ENCODE results near the gene AGFG2. TPM values are rescaled to one million over a fixed set of nuclear protein-coding genes. Genes with fewer than 3 reads are reported as not detected.
A peak's percentile ranks its signal among the peaks of the same experiment; 100 is the strongest.

Gene AGFG2
- total RNA-seq, 1 donor from 2014 or later: 6.2 TPM

- H3K4me2 ChIP-seq (ENCODE audit: low read length): peak overlapping the region; percentile 97
- Mint-ChIP-seq H3K9me3 (ENCODE audit: unreplicated experiment) (no peaks in the 10 kb centered on the region), H3K27ac (ENCODE audit: unreplicated experiment) (peak overlapping the region; percentile 34), H3K36me3 (ENCODE audit: low read depth, unreplicated experiment) (peaks cover 6% of the 10 kb centered on the region), H3K4me1 (ENCODE audit: low read depth, unreplicated experiment) (peaks cover 4% of the 10 kb centered on the region), H3K27me3 (ENCODE audit: low read depth, unreplicated experiment) (peaks cover 9% of the 10 kb centered on the region), H3K4me3 (ENCODE audit: unreplicated experiment) (peak overlapping the region; percentile 86)
- DNase-seq (ENCODE audit: low read depth) (no peak), FAIRE-seq (no peak)
- peak overlapping the region; percentile 81 for H3K9ac ChIP-seq (ENCODE audit: low read length)
- peaks cover 36% of the 10 kb centered on the region for H3K4me1 ChIP-seq (ENCODE audit: insufficient read depth, low read length)
- H3K36me3 ChIP-seq (ENCODE audit: insufficient read depth, low read length): peaks cover 4% of the 10 kb centered on the region
- H3K9me3 ChIP-seq (ENCODE audit: insufficient read depth, low read depth, low read length): no peaks in the 10 kb centered on the region
- H3K79me2 ChIP-seq (ENCODE audit: insufficient read depth, low read length): peaks cover 6% of the 10 kb centered on the region
- H3K4me3 ChIP-seq (ENCODE audit: insufficient read depth, low read depth, low read length): peak overlapping the region; percentile 64
- peaks cover 9% of the 10 kb centered on the region for H4K20me1 ChIP-seq (ENCODE audit: insufficient read depth, low read length)
- peak overlapping the region; percentile 77 for H2AFZ ChIP-seq (ENCODE audit: low read depth, low read length)
- H3K27me3 ChIP-seq (ENCODE audit: insufficient read depth, low read length): no peaks in the 10 kb centered on the region
- TF ChIP-seq EZH2 (IDR thresholded peaks at IDR 0.05; ENCODE audit: insufficient read depth, low read length) (no peak), CTCF (IDR thresholded peaks at IDR 0.05; ENCODE audit: insufficient read depth, low read depth, low read length) (no peak)
- peak overlapping the region; percentile 62 for H3K27ac ChIP-seq (ENCODE audit: low read depth, low read length)
Measured at GRCh38 chr7:100604028-100604975, 65.3 kb downstream of the AGFG2 start.

- Histone ChIP-seq H3K27ac (ENCODE audit: low read depth, low read length) (no peak overlapping the region), H3K79me2 (ENCODE audit: insufficient read depth, low read length) (peaks cover 6% of the 10 kb centered on the region), H4K20me1 (ENCODE audit: insufficient read depth, low read length) (peaks cover 9% of the 10 kb centered on the region), H3K36me3 (ENCODE audit: insufficient read depth, low read length) (peaks cover 4% of the 10 kb centered on the region), H3K4me3 (ENCODE audit: insufficient read depth, low read depth, low read length) (peak overlapping the region; percentile 58), H3K27me3 (ENCODE audit: insufficient read depth, low read length) (no peaks in the 10 kb centered on the region), H3K9me3 (ENCODE audit: insufficient read depth, low read depth, low read length) (no peaks in the 10 kb centered on the region), H3K4me1 (ENCODE audit: insufficient read depth, low read length) (peaks cover 36% of the 10 kb centered on the region), H2AFZ (ENCODE audit: low read depth, low read length) (peak overlapping the region; percentile 57), H3K9ac (ENCODE audit: low read length) (peak overlapping the region; percentile 67), H3K4me2 (ENCODE audit: low read length) (peak overlapping the region; percentile 97)
- peak overlapping the region; percentile 86 for H3K4me3 Mint-ChIP-seq (ENCODE audit: unreplicated experiment)
- no peak overlapping the region for H3K27ac Mint-ChIP-seq (ENCODE audit: unreplicated experiment)
- DNase-seq (ENCODE audit: low read depth): no peak
- TF ChIP-seq CTCF (IDR thresholded peaks at IDR 0.05; ENCODE audit: insufficient read depth, low read depth, low read length): no peak
- TF ChIP-seq EZH2 (IDR thresholded peaks at IDR 0.05; ENCODE audit: insufficient read depth, low read length): no peak
- no peaks in the 10 kb centered on the region for H3K9me3 Mint-ChIP-seq (ENCODE audit: unreplicated experiment)
- H3K36me3 Mint-ChIP-seq (ENCODE audit: low read depth, unreplicated experiment): peaks cover 6% of the 10 kb centered on the region
- FAIRE-seq: no peak
- peaks cover 4% of the 10 kb centered on the region for H3K4me1 Mint-ChIP-seq (ENCODE audit: low read depth, unreplicated experiment)
- H3K27me3 Mint-ChIP-seq (ENCODE audit: low read depth, unreplicated experiment): peaks cover 8% of the 10 kb centered on the region
Measured at GRCh38 chr7:100604976-100605911, 66.2 kb downstream of the AGFG2 start.
